HepG2 (cell line): ENCODE data around the gene MSI2. TPM values are rescaled to one million over a fixed set of nuclear protein-coding genes. Genes with fewer than 3 reads are reported as not detected.
A peak's percentile ranks its signal among the peaks of the same experiment; 100 is the strongest.

Experiments used
- AKAP8 ChIP-seq: sonication (generic); formaldehyde crosslinking; IDR thresholded peaks from 2 replicates; pipeline ENCODE4 v1.5.1; 2020; ENCODE audit warnings: mild to moderate bottlenecking, missing genetic modification reagents
- DPF2 ChIP-seq: sonication (generic); formaldehyde crosslinking; IDR thresholded peaks from 2 replicates; pipeline ENCODE4 v1.4.0; 2020; ENCODE audit warnings: mild to moderate bottlenecking, low read depth, missing genetic modification reagents, borderline replicate concordance
- FOXJ3 ChIP-seq: sonication (generic); formaldehyde crosslinking; IDR thresholded peaks from 2 replicates; pipeline ENCODE4 v1.4.0; 2020; ENCODE audit warnings: missing genetic modification reagents, mild to moderate bottlenecking, borderline replicate concordance
- FOXO4 ChIP-seq: sonication (generic); formaldehyde crosslinking; conservative IDR thresholded peaks from 2 replicates; pipeline ENCODE4 v1.8.1; 2023; ENCODE audit warnings: missing genetic modification reagents
- HMG20A ChIP-seq: IDR thresholded peaks from 2 replicates; pipeline ENCODE4 v1.6.1; 2016; ENCODE audit warnings: borderline replicate concordance
- HMGA1 ChIP-seq: sonication (generic); formaldehyde crosslinking; conservative IDR thresholded peaks from 2 replicates; pipeline ENCODE4 v1.4.0; 2020; ENCODE audit warnings: missing genetic modification reagents
- IRF2 ChIP-seq: IDR thresholded peaks from 2 replicates; pipeline ENCODE4 v1.6.1; 2018; ENCODE audit warnings: missing genetic modification reagents, missing compliant biosample characterization
- NFAT5 ChIP-seq: sonication (generic); formaldehyde crosslinking; IDR thresholded peaks from 2 replicates; pipeline ENCODE4 v1.4.0; 2020; ENCODE audit warnings: missing genetic modification reagents
- RFX1 ChIP-seq: fragments of 450-650 bp; IDR thresholded peaks from 2 replicates; pipeline ENCODE4 v1.6.1; 2017
- RFXAP ChIP-seq: sonication (generic); formaldehyde crosslinking; IDR thresholded peaks from 2 replicates; pipeline ENCODE4 v1.4.0; 2020; ENCODE audit warnings: missing genetic modification reagents, borderline replicate concordance
- SMAD9 ChIP-seq: sonication (generic); formaldehyde crosslinking; IDR thresholded peaks from 2 replicates; pipeline ENCODE4 v1.5.1; 2020; ENCODE audit warnings: mild to moderate bottlenecking, missing genetic modification reagents
- SPEN ChIP-seq: sonication (generic); formaldehyde crosslinking; IDR thresholded peaks from 2 replicates; pipeline ENCODE4 v1.5.1; 2020; ENCODE audit warnings: low read depth, mild to moderate bottlenecking, missing genetic modification reagents
- THAP11 ChIP-seq: IDR thresholded peaks from 2 replicates; pipeline ENCODE4 v1.6.1; 2016; ENCODE audit warnings: missing biosample characterization, missing genetic modification reagents
- THAP9 ChIP-seq: sonication (generic); formaldehyde crosslinking; IDR thresholded peaks from 2 replicates; pipeline ENCODE4; 2020; ENCODE audit warnings: missing genetic modification reagents, mild to moderate bottlenecking, borderline replicate concordance
- TSC22D2 ChIP-seq: sonication (generic); formaldehyde crosslinking; IDR thresholded peaks from 2 replicates; pipeline ENCODE4 v1.5.1; 2020; ENCODE audit warnings: missing genetic modification reagents, mild to moderate bottlenecking, borderline replicate concordance
- ZNF275 ChIP-seq: sonication (generic); formaldehyde crosslinking; IDR thresholded peaks from 2 replicates; pipeline ENCODE4 v1.8.0; 2022; ENCODE audit warnings: missing genetic modification reagents, mild to moderate bottlenecking, inconsistent platforms, borderline replicate concordance
- polyA plus RNA-seq, 8 experiments: library from polyadenylated mRNA; depleted of rRNA in 3 of 8; stranded (reverse) in 7 of 8; unstranded in 1 of 8; fragments of >200 nt; fragmentation: Illumina TruSeq in 4 of 8; extraction: Trizol in 4 of 8; gene quantifications; 2 replicates each; pipeline versions ENCODE4 v1.2.1 to v1.2.3, GENCODE V29; 2011 to 2016; ENCODE audit warnings: low read depth in 4 of 8, missing spikeins in 1 of 8, mixed read lengths in 1 of 8; ENCODE audit not compliant: insufficient read depth in 1 of 8
- total RNA-seq, 5 experiments: library from RNA; depleted of rRNA; stranded (reverse); fragments of >200 nt; fragmentation: Illumina TruSeq; extraction: Trizol; gene quantifications; 2 replicates each; pipeline ENCODE4 v1.2.3, GENCODE V29; 2016; ENCODE audit warnings: low read depth in 1 of 5
- TF ChIP-seq, protein P1 (sequence below): sonication (generic); formaldehyde crosslinking; IDR thresholded peaks from 2 replicates; pipeline ENCODE4 v1.4.0; 2020; ENCODE audit warnings: mild to moderate bottlenecking, low read depth, missing genetic modification reagents

Gene MSI2
- total and polyA plus RNA-seq, 2 of the 13 experiments (the other 11 are each of a cell fraction or from before 2014, with no cell fraction given), result 77.5 to 78.4 TPM

DNA sequence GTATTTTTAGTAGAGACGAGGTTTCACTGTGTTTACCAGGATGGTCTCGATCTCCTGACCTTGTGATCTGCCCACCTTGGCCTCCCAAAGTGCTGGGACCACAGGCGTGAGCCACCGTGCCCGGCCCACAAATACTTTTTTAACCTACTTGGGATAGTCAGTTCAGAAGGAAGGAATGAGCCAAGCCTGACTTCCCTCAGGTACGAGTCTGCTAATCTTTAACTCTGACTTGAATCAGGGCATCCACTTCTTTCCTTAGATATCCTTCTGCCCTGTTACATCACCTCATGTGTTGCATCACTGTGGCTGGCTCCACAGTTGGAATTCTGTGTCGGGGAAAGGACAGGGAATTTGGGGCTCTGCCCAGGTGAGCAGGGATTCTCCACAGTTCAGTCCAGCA is 120.8 kb downstream of the MSI2 start (continued):
- TF ChIP-seq THAP9 (CRISPR knock-in tag) (no peak), SPEN (CRISPR knock-in tag) (no peak), AKAP8 (no peak), TSC22D2 (CRISPR knock-in tag) (0 out of 2 replicates have a peak, but pooled peaks have one; percentile 57), FOXJ3 (CRISPR knock-in tag) (peak; percentile 53; the same call in 1 of the 2 replicates), RFXAP (CRISPR knock-in tag) (peak; percentile 35; the same call in 1 of the 2 replicates), THAP11 (CRISPR knock-in tag) (peak; percentile 81), DPF2 (no peak), IRF2 (CRISPR knock-in tag) (peak; percentile 57; the same call in 1 of the 2 replicates), SMAD9 (no peak), RFX1 (no peak), HMG20A (peak; percentile 94), ZNF275 (CRISPR knock-in tag) (no peak), NFAT5 (no peak), HMGA1 (CRISPR knock-in tag) (no peak), FOXO4 (CRISPR knock-in tag) (no peak)
- TF ChIP-seq, protein P1, sequence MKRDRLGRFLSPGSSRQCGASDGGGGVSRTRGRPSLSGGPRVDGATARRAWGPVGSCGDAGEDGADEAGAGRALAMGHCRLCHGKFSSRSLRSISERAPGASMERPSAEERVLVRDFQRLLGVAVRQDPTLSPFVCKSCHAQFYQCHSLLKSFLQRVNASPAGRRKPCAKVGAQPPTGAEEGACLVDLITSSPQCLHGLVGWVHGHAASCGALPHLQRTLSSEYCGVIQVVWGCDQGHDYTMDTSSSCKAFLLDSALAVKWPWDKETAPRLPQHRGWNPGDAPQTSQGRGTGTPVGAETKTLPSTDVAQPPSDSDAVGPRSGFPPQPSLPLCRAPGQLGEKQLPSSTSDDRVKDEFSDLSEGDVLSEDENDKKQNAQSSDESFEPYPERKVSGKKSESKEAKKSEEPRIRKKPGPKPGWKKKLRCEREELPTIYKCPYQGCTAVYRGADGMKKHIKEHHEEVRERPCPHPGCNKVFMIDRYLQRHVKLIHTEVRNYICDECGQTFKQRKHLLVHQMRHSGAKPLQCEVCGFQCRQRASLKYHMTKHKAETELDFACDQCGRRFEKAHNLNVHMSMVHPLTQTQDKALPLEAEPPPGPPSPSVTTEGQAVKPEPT (CRISPR knock-in tag), result no peak
